GM18909 (cell line): Measurements from ENCODE around the gene REEP1.
"Not testable (repeated sequence)": the region's sequence is repeated elsewhere in the genome, so short reads cannot be mapped to it uniquely, and the experiment has no call there.

Experiments
- ATAC-seq: cut with Tn5 transposase; IDR thresholded peaks from one replicate; pipeline ENCODE4 v1.9.1; 2021; ENCODE audit warnings: mild to moderate bottlenecking; ENCODE audit not compliant: unreplicated experiment, poor library complexity

The REEP1 gene

DNA sequence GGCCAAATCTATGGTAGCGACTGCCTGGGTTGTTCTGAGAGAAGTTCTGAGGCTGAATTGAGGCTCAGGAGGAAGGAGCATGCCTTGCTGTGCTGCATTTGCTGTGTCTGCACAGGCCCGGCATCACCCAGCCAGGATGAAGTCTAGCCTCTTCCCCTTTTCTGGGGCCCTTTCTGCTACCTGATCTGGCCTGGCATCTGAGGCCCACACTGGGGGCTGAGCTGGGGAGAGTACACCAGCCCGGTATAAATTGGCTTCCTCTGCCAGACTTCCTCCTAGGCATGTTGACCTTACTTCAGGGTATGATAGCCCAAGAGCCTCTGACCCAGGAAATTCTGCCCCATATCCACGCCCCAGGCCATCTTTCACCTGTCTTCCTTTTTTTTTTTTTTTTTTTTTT, 108.2 kb downstream of the REEP1 start:
- ATAC-seq: no peak

DNA sequence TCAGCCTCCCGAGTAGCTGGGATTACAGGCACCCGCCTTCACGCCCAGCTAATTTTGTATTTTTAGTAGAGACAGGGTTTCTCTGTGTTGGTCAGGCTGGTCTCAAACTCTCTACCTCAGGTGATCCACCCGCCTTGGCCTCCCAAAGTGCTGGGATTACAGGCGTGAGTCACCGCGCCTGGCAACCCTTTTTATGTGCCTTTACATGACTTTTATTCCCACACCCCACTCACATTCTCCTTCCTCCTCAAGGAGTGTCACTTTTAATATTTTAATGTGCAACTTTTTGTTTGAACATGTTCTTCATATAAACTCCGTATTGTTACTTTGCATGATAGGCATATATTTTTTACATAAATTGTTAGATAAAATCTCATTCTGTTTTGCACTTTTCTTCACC, 108.9 kb downstream of the REEP1 start:
- ATAC-seq: not testable (repeated sequence)

DNA sequence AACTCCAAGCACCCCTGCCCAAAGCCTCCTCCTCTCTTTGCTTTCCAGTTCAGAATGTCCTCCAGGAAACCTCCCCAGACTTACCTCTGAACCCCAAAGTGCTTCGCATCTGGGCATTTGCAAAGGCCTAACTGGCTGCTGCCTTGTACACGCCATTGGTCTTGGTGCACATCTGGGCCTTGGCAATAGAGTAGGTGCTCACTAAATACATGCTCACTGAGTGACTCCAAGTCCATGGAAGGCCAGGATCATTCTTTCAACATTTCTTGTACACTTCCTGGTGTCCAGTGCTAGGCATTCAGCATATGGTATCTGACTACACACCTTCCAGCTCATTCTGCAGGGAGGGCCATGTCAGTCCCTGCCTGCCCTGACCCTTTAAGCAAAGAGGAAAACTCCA, 109.7 kb downstream of the REEP1 start:
- ATAC-seq: no peak

DNA sequence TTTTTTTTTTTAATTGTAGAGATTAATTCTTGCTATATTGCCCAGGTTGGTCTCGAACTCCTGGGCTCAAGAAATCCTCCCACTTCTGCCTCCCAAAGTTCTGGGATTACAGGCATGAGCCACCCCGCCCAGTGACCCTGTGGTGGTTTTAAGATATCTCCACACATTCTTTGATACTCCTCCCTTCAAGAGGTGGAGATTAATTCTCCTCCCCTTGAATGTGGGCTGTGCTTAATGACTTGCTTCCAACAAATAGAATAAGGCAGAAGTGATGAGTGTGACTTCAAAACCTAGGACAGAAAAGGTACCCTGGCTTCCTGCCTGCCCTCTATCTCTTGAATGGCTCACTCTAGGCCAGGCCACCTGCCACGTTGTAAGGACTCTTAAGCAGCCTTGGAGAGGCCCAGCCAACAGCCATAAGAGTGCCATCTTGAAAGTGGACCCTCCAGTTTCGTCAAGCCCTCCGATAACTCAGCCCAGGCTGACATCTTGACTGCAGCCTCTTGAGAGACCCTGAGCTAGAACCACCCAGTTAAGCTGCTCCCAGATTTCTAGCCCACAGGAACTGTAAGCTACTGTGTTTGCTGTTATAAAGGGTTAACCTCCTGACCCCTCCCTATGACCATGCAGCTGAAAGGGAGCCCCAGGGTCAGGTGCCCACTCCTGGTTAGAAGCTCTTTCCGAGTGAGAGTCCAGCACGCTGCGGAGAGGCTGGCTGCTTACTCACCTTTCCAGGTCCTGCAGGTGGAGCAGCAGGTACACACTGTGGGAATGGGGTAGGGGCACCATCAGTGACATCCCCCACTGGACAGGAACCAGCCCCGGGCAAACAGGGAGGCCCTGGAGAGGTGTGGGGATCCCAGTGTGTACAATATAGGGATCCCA, 110.5 kb downstream of the REEP1 start:
- no peak for ATAC-seq

- ATAC-seq: no peak
Measured at GRCh38 chr2:86226070-86226469, 111.4 kb downstream of the REEP1 start.

GRCh38 chr2:86225581-86225980, 111.8 kb downstream of the REEP1 start:
- peak; percentile 71 for ATAC-seq

GRCh38 chr2:86224645-86225355, 112.6 kb downstream of the REEP1 start:
- no peak for ATAC-seq

DNA sequence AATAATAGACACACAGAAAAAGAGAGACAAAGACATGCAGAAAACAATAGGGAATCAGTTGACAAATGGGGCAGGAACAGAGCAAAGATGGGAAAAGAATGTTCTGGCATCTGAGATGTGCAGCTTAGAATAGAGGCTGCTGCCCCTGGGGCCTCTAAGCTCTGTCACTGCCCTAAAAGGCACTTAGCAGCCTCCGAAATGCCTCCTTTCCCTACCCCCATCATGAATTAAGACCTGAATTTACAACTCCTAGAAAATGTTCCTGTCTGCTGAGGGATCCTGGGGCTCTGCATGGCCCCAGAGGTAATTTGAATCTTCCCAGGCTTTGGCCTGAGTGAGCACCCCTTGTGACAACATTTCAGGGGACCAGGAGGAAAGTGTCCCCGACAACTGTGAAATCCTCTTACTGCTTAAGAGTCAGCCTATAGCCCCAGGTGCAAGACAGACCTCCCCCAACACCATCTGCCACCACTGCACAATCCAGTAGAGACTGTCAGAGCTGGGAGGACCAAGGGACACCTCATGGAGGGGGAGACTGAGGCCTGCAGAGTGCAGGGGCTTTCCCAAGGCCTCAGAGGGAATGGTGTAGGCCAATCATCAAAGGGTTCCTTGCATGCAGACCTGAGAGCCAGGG, 113.4 kb downstream of the REEP1 start:
- ATAC-seq: no peak

DNA sequence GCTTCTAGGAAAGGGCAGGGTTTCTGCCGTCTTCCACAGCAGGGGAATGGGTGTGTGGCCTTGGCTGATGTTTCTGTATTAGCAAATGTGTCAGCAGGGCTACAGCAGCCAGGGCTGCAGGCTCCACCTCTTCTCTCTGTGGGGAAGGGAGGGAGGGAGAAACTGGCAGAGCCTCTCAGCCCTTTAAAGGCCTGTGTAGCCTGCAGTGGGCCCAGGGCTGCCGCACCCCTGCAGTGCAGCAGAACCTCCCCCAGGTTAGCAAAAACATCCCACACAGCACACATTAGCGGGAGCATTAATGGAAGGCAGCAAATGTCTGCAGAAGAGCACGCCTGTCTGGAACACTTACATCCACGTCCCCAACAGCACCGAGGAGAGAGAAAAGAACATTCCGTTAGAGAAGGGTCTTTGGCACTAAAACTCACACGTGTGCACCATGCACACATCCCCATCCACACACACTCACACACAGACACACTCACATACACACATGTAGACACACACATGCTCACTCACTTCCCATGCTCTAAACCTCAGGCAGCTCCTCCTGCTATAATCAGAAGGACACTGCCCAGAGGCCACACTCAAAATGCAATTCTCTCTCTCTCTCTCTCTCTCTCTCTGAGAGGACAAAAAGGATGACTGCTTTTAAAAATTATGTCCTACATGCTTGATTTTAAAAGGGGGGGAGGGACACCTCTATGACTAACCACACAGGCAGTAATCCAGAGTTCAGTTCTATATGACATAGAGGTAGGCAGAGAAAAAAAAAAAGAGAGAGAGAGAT, 114.1 kb downstream of the REEP1 start:
- no peak for ATAC-seq

DNA sequence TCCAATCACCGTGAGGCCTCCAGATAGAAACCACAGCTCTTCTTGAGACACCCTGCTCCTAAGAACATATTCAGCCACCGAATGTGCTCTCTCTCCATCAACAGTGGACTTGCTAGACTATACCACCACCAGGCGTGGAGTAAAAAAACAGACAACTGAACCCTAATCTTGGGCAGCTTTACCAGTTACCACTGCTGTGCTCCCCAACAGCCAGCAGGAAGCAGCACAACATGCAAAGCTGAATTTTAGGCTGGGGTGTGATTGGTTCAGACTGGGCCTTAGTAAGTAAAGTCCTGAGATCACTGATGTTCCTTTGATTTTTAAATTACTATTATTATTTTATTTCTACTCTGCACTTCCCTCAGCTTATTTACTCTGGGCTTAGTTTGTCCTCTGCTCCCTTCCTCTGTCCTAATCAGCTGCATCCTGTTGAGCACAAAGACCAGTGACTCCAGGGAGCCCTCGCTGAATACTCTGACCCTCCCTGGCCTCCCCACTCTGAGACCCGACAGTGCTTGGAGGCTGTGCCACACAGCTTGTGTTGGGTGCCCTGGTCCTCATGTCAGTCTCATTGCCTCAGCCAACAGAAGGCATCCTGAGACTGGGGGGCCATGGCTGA, 116.3 kb downstream of the REEP1 start:
- no peak for ATAC-seq

DNA sequence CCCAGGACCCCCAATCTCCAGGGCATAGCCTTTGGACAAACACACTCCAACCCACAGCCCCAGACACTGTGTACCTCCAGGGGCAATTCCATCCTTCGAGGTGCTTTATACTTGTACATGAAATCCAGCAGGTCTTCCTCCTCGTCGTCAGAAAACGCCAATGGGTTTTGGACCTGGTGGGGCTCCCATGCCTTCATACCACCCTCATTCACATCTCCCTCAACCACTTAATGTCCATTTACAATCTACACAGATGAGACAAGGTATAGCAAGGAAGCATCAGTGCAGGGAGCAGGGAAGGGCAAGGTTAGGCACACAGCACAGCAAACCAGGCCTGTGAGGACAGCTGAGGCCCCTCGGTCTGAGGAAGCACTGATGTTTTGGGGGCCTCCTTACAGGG, 117.5 kb downstream of the REEP1 start:
- ATAC-seq: no peak

DNA sequence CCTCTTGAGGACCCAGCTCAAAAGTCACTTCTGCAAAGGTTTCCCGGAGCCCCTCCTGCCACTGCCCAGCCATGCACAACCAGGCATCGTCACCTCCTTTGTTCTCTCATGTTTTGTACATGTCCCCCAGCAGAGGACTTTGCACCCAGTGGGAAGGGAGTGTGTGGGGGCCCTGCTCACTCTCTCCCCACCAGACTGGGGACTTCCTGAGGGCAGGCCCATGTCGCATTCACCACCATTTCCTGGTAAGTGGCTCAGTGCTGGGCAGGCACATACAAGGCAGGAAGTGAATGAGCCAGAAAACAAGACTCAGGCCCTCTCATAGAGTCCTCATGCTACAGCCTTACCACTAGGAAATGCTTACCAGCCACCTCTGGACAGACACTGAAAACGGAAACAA, 119.3 kb downstream of the REEP1 start:
- no peak for ATAC-seq

DNA sequence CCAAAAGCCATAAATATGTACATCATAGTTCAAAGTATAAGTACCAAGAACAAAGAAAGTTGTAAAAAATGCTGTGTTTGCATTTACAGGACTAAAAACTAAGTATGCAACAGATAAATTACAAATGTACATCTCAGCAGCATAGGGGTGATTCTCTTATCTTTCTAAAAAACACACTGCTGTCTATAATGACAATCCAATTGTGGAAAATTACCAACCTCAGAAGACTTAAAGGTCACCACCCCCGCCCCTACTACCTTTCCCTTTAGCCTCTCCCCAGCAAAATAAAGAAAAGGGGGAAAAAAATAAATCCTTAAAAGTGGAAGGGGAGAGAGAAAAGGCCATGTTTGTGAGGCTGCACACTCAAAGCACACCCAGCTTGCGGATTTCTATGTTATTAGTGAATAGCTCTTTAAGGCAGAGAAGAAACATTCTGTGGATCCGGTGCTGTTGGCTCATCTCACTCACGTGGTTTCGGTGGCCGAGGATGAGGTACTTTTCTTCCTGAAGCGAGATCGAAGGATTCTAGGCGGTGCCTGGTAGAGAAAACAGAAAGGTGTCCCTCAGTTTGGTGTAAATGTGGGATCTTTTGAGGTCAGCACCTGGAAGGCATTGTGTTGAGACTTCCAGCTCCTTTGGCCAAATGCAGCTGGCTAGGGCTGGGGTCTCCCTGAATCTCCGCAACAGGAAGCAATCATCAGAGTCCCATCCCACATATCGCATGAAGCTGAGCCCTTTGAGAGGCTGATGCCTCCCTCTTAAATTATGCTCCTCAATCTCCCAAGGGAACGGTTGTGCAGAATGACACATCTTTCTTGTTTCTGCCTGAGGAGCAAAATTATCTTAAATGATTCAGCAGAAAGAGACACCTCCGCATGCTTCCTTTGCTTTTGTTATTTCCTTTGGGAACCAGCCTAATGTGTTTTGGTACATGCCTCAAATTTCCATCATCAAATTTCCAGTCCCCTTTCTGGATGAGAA, 120.6 kb downstream of the REEP1 start:
- ATAC-seq: no peak

DNA sequence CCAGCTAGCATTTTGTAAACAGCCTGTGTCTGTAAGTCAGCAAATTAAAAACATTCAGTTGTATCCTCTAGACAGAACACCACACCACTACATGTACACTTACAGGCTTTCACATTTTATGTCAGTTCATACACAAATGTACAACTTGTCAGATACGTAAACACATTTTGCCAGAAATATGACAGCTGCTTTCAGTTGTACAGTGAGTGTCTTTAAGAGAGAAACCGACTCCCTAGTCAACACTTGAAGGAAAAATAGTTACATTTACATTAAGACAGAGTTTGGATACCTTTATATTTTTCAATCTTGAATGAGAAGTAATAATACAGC, 123.0 kb downstream of the REEP1 start:
- no peak for ATAC-seq

DNA sequence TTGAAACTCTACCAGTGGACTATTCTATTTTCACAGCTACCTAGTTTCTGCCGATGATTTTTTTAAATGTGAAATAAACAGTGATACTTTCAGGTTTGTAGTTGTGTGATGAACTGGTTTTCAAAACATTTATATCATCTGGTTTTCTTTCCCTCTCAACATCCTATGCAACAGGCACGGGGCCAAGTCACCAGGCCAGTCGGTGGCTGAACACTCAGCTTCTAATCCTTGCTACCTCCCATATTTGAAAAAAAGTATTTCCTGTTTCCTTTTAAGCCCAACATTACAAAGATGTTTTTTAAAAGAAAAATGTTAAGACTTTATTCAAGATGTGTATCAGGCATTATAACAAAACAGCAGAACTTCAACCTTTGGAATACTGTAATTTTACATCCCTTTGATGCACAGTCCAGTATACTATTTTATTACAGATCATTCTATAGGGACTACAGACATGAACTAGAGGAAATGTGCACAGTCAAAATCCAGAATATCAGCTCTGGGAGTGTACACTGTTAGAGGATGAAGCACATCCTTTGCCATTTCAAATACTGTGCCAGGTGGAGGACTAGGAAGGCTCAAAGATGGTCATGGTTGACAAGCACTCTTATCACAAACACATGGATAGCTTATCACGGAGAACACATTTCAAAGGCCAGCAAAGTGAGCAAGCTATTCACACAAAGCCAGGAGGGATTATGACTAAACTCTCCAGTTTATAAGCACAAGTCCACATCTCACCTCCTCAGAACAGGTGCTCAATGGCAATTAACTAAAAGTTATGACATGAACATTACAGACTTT, 123.5 kb downstream of the REEP1 start:
- ATAC-seq: no peak

GRCh38 chr2:86213056-86213455, 124.4 kb downstream of the REEP1 start:
- no peak for ATAC-seq

DNA sequence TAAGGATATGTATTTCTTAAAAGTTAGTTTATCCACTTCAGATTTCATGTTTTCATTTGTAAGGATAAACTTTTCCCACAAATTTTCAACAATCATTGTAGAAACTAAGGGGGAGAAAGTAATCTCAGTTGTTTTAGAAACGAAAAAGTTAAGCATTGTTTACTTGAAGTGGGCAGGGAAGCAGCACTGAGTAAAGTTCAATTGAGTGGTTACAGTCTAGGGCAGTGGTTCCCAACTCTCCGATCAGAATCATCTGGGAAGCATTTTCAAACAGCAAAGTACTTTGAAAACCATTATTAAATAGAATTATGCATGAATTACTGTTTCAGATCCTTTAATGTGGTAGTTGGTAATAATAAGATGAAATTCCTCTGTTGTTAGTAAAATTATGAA, 125.6 kb downstream of the REEP1 start:
- no peak for ATAC-seq

- ATAC-seq: no peak
Measured at GRCh38 chr2:86211033-86211795, 126.2 kb downstream of the REEP1 start.
